NB4 (cell line): ENCODE data around the gene MTLN.

Experiments
- MYC ChIP-seq: IDR thresholded peaks from 2 replicates; pipeline ENCODE4 v1.6.1; 2011; ENCODE audit warnings: low read depth, low read length
- POLR2A ChIP-seq: IDR thresholded peaks from 2 replicates; pipeline ENCODE4 v1.6.1; 2011; ENCODE audit warnings: mild to moderate bottlenecking; ENCODE audit not compliant: insufficient read length; ENCODE audit errors: extremely low read depth
- TF ChIP-seq, protein P1 (sequence below): IDR thresholded peaks from one replicate; pipeline ENCODE4 v1.5.1; 2012; ENCODE audit warnings: low read depth, low read length
- TF ChIP-seq, protein P2 (sequence below): IDR thresholded peaks from 2 replicates; pipeline ENCODE4 v1.6.1; 2011; ENCODE audit warnings: low read depth, low read length

DNA sequence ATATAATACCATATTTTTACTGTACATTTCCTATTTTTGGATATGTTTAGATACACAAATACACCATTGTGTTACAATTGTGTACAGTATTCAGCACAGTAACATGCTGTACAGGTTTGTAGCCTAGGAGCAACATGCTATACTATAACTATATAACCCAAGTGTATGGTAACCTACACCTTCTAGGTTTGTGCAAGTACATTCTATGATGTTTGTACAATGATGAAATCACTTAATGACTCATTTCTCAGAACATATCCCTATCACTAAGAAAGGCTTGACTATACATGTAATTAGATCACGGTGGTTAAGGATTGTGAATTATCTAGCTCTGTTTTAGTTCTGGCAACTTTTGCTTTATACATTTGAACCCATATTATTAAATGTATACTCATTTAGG, 38.8 kb downstream of the MTLN start:
- TF ChIP-seq, protein P1, sequence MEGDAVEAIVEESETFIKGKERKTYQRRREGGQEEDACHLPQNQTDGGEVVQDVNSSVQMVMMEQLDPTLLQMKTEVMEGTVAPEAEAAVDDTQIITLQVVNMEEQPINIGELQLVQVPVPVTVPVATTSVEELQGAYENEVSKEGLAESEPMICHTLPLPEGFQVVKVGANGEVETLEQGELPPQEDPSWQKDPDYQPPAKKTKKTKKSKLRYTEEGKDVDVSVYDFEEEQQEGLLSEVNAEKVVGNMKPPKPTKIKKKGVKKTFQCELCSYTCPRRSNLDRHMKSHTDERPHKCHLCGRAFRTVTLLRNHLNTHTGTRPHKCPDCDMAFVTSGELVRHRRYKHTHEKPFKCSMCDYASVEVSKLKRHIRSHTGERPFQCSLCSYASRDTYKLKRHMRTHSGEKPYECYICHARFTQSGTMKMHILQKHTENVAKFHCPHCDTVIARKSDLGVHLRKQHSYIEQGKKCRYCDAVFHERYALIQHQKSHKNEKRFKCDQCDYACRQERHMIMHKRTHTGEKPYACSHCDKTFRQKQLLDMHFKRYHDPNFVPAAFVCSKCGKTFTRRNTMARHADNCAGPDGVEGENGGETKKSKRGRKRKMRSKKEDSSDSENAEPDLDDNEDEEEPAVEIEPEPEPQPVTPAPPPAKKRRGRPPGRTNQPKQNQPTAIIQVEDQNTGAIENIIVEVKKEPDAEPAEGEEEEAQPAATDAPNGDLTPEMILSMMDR = no peak
- TF ChIP-seq, protein P2, sequence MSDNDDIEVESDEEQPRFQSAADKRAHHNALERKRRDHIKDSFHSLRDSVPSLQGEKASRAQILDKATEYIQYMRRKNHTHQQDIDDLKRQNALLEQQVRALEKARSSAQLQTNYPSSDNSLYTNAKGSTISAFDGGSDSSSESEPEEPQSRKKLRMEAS = no peak
- TF ChIP-seq POLR2A = no peak
- TF ChIP-seq MYC = no peak
